Measurements from ENCODE around the gene ABLIM3.

- TF ChIP-seq CTCF (conservative IDR thresholded peaks at IDR 0.05), result peak; percentile 61
- TF ChIP-seq EZH2 (IDR thresholded peaks at IDR 0.05; ENCODE audit: low read depth), result no peak
These were observed 15.9 kb upstream of the ABLIM3 start for GRCh38 chr5:149125386-149125891.
